IMR-90 (cell line): ENCODE data around the gene ECI2. TPM values are rescaled to one million over a fixed set of nuclear protein-coding genes. Genes with fewer than 3 reads are reported as not detected.

Source experiments
- ATAC-seq: fragments of 200-7000 bp; cut with Tn5 transposase; 2 replicates; pipeline ENCODE4 v1.9.1; 2020; ENCODE audit warnings: low read depth, mild to moderate bottlenecking, moderate library complexity
- BruUV-seq: library from RNA; stranded (reverse); fragments of 400-500 nt; replicated peaks from 2 replicates; lab custom pipeline; 2021; lab: Mats Ljungman, UMichigan
- CTCF ChIA-PET: fragments of 300-600 bp; formaldehyde crosslinking; extraction: SDS; loops from one replicate; lab custom pipeline; 2021; ENCODE audit warnings: antibody characterized with exemption; lab: Yijun Ruan, JAX
- POLR2A ChIA-PET: fragments of 300-600 bp; sonication (Branson Sonifier 250); formaldehyde crosslinking; loops from one replicate; lab custom pipeline; 2022; ENCODE audit warnings: antibody characterized with exemption; ENCODE audit not compliant: unreplicated experiment; lab: Charles Lee
- DNase-seq: peaks from one replicate; pipeline ENCODE4 v3.0.0; 2013
- H2AFZ ChIP-seq: replicated peaks from 2 replicates; pipeline ENCODE3; 2013; ENCODE audit warnings: low read length, mild to moderate bottlenecking; ENCODE audit not compliant: poor library complexity
- H2AK5ac ChIP-seq: 2 replicates; pipeline ENCODE4 v1.6.1; 2013; ENCODE audit warnings: low read depth, low read length, inconsistent platforms
- H2AK9ac ChIP-seq: replicated peaks from 2 replicates; pipeline ENCODE3; 2013; ENCODE audit warnings: mild to moderate bottlenecking, low read depth, low read length, moderate library complexity; ENCODE audit not compliant: poor library complexity
- H2BK120ac ChIP-seq: 2 replicates; pipeline ENCODE4 v1.6.1; 2013; ENCODE audit warnings: low read depth, low read length, inconsistent platforms
- H2BK15ac ChIP-seq: 3 replicates; pipeline ENCODE4 v1.6.1; 2013; ENCODE audit warnings: low read depth, low read length, inconsistent platforms
- H2BK20ac ChIP-seq: 2 replicates; pipeline ENCODE4 v1.6.1; 2013; ENCODE audit warnings: low read depth, mild to moderate bottlenecking, inconsistent platforms, low read length, moderate library complexity
- H2BK5ac ChIP-seq: 2 replicates; pipeline ENCODE4 v1.6.1; 2013; ENCODE audit warnings: mild to moderate bottlenecking, low read depth, low read length, inconsistent platforms; ENCODE audit not compliant: poor library complexity, severe bottlenecking
- H3K14ac ChIP-seq: replicated peaks from 2 replicates; pipeline ENCODE4 v1.6.1; 2013; ENCODE audit warnings: low read depth, low read length, inconsistent platforms
- H3K18ac ChIP-seq: 2 replicates; pipeline ENCODE4 v1.6.1; 2013; ENCODE audit warnings: low read depth, low read length, control low read depth
- H3K23ac ChIP-seq: 2 replicates; pipeline ENCODE4 v1.6.1; 2013; ENCODE audit warnings: low read depth, low read length, inconsistent platforms
- H3K27ac ChIP-seq: 2 replicates; pipeline ENCODE4 v1.5.1; 2013; ENCODE audit warnings: mild to moderate bottlenecking, control low read depth, low read length; ENCODE audit not compliant: insufficient read depth
- H3K27me3 ChIP-seq: 2 replicates; pipeline ENCODE4 v1.6.1; 2013; ENCODE audit warnings: low read length; ENCODE audit not compliant: control insufficient read depth, insufficient read depth
- H3K36me3 ChIP-seq: 2 replicates; pipeline ENCODE4 v1.6.1; 2013; ENCODE audit warnings: low read length, mixed read lengths; ENCODE audit not compliant: control insufficient read depth, insufficient read depth
- H3K4ac ChIP-seq: 2 replicates; pipeline ENCODE4 v1.6.1; 2013; ENCODE audit warnings: low read depth, low read length, inconsistent platforms
- H3K4me1 ChIP-seq: 2 replicates; pipeline ENCODE4 v1.6.1; 2013; ENCODE audit warnings: low read length, mixed read lengths; ENCODE audit not compliant: control insufficient read depth, insufficient read depth
- H3K4me2 ChIP-seq: 2 replicates; pipeline ENCODE4 v1.6.1; 2013; ENCODE audit warnings: low read depth, mild to moderate bottlenecking, control low read depth, low read length, moderate library complexity
- H3K4me3 ChIP-seq: 2 replicates; pipeline ENCODE4 v1.5.1; 2013; ENCODE audit warnings: low read depth, mild to moderate bottlenecking, control low read depth, low read length, moderate library complexity; ENCODE audit not compliant: insufficient read depth
- H3K56ac ChIP-seq: 2 replicates; pipeline ENCODE4 v1.6.1; 2013; ENCODE audit warnings: low read length, inconsistent platforms; ENCODE audit not compliant: insufficient read depth; ENCODE audit errors: extremely low read depth
- H3K79me1 ChIP-seq, 2 experiments: 2 replicates each; pipeline ENCODE4 v1.6.1; 2013; ENCODE audit warnings: low read length in 2 of 2, inconsistent platforms in 1 of 2, low read depth in 1 of 2
- H3K9ac ChIP-seq: 2 replicates; pipeline ENCODE4 v1.6.1; 2013; ENCODE audit warnings: low read depth, low read length, control low read depth
- H3K9me1 ChIP-seq: 2 replicates; pipeline ENCODE4 v1.6.1; 2013; ENCODE audit warnings: low read length, inconsistent platforms; ENCODE audit not compliant: insufficient read depth
- H3K9me3 ChIP-seq: 2 replicates; pipeline ENCODE4 v1.6.1; 2013; ENCODE audit warnings: low read length; ENCODE audit not compliant: control insufficient read depth, insufficient read depth
- H4K20me1 ChIP-seq: 2 replicates; pipeline ENCODE4 v1.6.1; 2013; ENCODE audit warnings: low read length, inconsistent platforms; ENCODE audit not compliant: insufficient read depth
- H4K5ac ChIP-seq: 2 replicates; pipeline ENCODE4 v1.6.1; 2013; ENCODE audit warnings: mild to moderate bottlenecking, low read depth, low read length, control low read depth
- H4K8ac ChIP-seq, 2 experiments: 2 replicates each; pipeline ENCODE4 v1.6.1; 2013; ENCODE audit warnings: low read depth in 2 of 2, low read length in 2 of 2, control low read depth in 1 of 2, inconsistent platforms in 1 of 2
- H4K91ac ChIP-seq: 2 replicates; pipeline ENCODE4 v1.6.1; 2013; ENCODE audit warnings: low read depth, low read length, inconsistent platforms; ENCODE audit not compliant: insufficient read depth
- BHLHE40 ChIP-seq: fragments of 150-350 bp; IDR thresholded peaks from 2 replicates; pipeline ENCODE4 v1.6.1; 2016; ENCODE audit warnings: mild to moderate bottlenecking, low read depth, low read length
- CEBPB ChIP-seq: IDR thresholded peaks from 2 replicates; pipeline ENCODE4 v1.6.1; 2012; ENCODE audit warnings: low read depth, low read length, improper control_type of control experiment
- CHD1 ChIP-seq: IDR thresholded peaks from 2 replicates; pipeline ENCODE4 v1.6.1; 2012; ENCODE audit warnings: low read depth, low read length, improper control_type of control experiment
- ELK1 ChIP-seq: fragments of 150-350 bp; IDR thresholded peaks from 2 replicates; pipeline ENCODE4 v1.6.1; 2016; ENCODE audit warnings: low read depth, mild to moderate bottlenecking, low read length, moderate library complexity, borderline replicate concordance
- FOS ChIP-seq: fragments of 150-350 bp; IDR thresholded peaks from 2 replicates; pipeline ENCODE4 v1.6.1; 2016; ENCODE audit warnings: low read depth, low read length
- MAFK ChIP-seq: IDR thresholded peaks from 2 replicates; pipeline ENCODE4 v1.6.1; 2012; ENCODE audit warnings: low read depth, low read length, improper control_type of control experiment
- MAZ ChIP-seq: IDR thresholded peaks from 2 replicates; pipeline ENCODE4 v1.6.1; 2012; ENCODE audit warnings: low read depth, mild to moderate bottlenecking, low read length, improper control_type of control experiment, moderate library complexity, borderline replicate concordance
- MXI1 ChIP-seq: IDR thresholded peaks from 2 replicates; pipeline ENCODE4 v1.6.1; 2012; ENCODE audit warnings: low read depth, mild to moderate bottlenecking, low read length, moderate library complexity, borderline replicate concordance
- NFE2L2 ChIP-seq: fragments of 150-350 bp; IDR thresholded peaks from 2 replicates; pipeline ENCODE4 v1.6.1; 2016; ENCODE audit warnings: low read depth, mild to moderate bottlenecking, low read length
- POLR2A ChIP-seq: IDR thresholded peaks from 2 replicates; pipeline ENCODE4 v1.6.1; 2012; ENCODE audit warnings: mild to moderate bottlenecking, low read depth, low read length
- RAD21 ChIP-seq: IDR thresholded peaks from 2 replicates; pipeline ENCODE4 v1.6.1; 2012; ENCODE audit warnings: low read length, improper control_type of control experiment
- RCOR1 ChIP-seq: IDR thresholded peaks from 2 replicates; pipeline ENCODE4 v1.6.1; 2012; ENCODE audit warnings: mild to moderate bottlenecking, low read length, improper control_type of control experiment; ENCODE audit not compliant: insufficient replicate concordance
- RFX5 ChIP-seq: IDR thresholded peaks from 2 replicates; pipeline ENCODE4 v1.8.0; 2012; ENCODE audit warnings: low read depth, mild to moderate bottlenecking, low read length, moderate library complexity
- SMC3 ChIP-seq: fragments of 150-350 bp; IDR thresholded peaks from 2 replicates; pipeline ENCODE4 v1.6.1; 2016; ENCODE audit warnings: low read depth, mild to moderate bottlenecking, antibody characterized with exemption, low read length, moderate library complexity
- dilution Hi-C: fragments of 300-500 bp; cut with HindIII; formaldehyde crosslinking; loops from one replicate; pipeline ENCODE4 v1.14.3; 2018; ENCODE audit warnings: low sequenced_read_pairs; ENCODE audit not compliant: unreplicated experiment
- in situ Hi-C: fragments of 300-500 bp; cut with MboI; formaldehyde crosslinking; loops from 3 replicates; pipeline ENCODE4 v1.14.3; 2019; ENCODE audit warnings: low sequenced_read_pairs, inconsistent platforms, mixed read lengths
- intact Hi-C: fragments of 100-400 bp; cut with micrococcal nuclease; formaldehyde crosslinking; loops from 2 replicates; pipeline ENCODE4 v1.10.0; 2022
- polyA plus RNA-seq, 3 experiments: library from polyadenylated mRNA; depleted of rRNA; stranded (reverse); fragments of >200 nt; gene quantifications; 2 replicates each; pipeline ENCODE4 v1.2.3, GENCODE V29; 2012; ENCODE audit warnings: low replicate concordance in 1 of 3
- total RNA-seq: library from RNA; depleted of rRNA; stranded (reverse); fragments of >200 nt; gene quantifications from 2 replicates; pipeline ENCODE4 v1.2.3, GENCODE V29; 2012
- TF ChIP-seq, protein P1 (sequence below): fragments of 150-350 bp; IDR thresholded peaks from 2 replicates; pipeline ENCODE4 v1.6.1; 2017; ENCODE audit warnings: mild to moderate bottlenecking, antibody characterized with exemption, low read length, low read depth
- TF ChIP-seq, protein P2 (sequence below): conservative IDR thresholded peaks from 2 replicates; pipeline ENCODE4 v1.5.1; 2012; ENCODE audit warnings: mild to moderate bottlenecking, low read depth, low read length, improper control_type of control experiment

ECI2 gene
- total and polyA plus RNA-seq, 2 of the 4 experiments (the other 2 are of a cell fraction): 64.1 to 152 TPM

DNA sequence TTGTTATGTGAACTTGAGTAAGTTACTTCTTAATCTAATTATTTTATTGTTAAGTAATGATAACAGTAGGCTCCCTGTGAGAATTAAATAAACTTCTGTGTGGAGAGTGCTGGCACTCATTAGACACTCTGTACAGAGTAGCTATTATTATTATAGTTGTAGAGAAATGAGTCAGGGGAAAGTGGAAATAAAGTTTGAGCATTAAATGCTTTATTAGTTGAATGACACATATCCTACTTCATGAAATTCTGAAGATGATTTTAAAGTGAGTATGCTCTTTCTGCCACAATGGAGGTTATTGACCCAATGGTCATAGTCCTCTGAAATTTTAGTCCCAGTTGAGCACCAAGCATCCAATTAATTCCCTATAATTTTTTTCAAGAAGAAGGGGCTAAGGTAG is 5.9 kb downstream of the ECI2 start:
- no peak overlapping the region for H3K4ac ChIP-seq
- H3K56ac ChIP-seq: no peak overlapping the region
- H4K8ac ChIP-seq: no peak overlapping the region
- ATAC-seq (no peak), DNase-seq (peak; percentile 9)
- no peak overlapping the region for H3K23ac ChIP-seq
- peaks cover 16 to 48% of the 10 kb centered on the region in 2 experiments for H3K79me1 ChIP-seq
- peaks cover 30% of the 10 kb centered on the region for H3K36me3 ChIP-seq
- ChIA-PET POLR2A (no interaction called here), CTCF (no interaction called here)
- no TSS peak for BruUV-seq
- peaks cover 5% of the 10 kb centered on the region; the same call in 1 of the 2 replicates for H4K20me1 ChIP-seq
- H3K9me1 ChIP-seq: peaks cover 10% of the 10 kb centered on the region
- no peak overlapping the region for H3K9ac ChIP-seq
- H3K18ac ChIP-seq: no peak overlapping the region
- H2AFZ ChIP-seq: no peak overlapping the region
- intact Hi-C loops (no loop called here), dilution Hi-C loops (no loop called here), in situ Hi-C loops (no loop called here)
- no peak overlapping the region for H3K4me2 ChIP-seq
- H2BK20ac ChIP-seq: no peak overlapping the region
- H2BK15ac ChIP-seq: no peak overlapping the region
- H2AK9ac ChIP-seq: no peak overlapping the region
- H3K27ac ChIP-seq: no peak overlapping the region
- H3K4me3 ChIP-seq: no peak overlapping the region
- no peaks in the 10 kb centered on the region for H3K9me3 ChIP-seq
- H3K4me1 ChIP-seq: peaks cover 17% of the 10 kb centered on the region
- H4K5ac ChIP-seq: no peak overlapping the region
- H3K14ac ChIP-seq: no peak overlapping the region
- H2AK5ac ChIP-seq: no peak overlapping the region
- no peaks in the 10 kb centered on the region for H3K27me3 ChIP-seq
- H2BK5ac ChIP-seq: no peak overlapping the region
- TF ChIP-seq, protein P1, sequence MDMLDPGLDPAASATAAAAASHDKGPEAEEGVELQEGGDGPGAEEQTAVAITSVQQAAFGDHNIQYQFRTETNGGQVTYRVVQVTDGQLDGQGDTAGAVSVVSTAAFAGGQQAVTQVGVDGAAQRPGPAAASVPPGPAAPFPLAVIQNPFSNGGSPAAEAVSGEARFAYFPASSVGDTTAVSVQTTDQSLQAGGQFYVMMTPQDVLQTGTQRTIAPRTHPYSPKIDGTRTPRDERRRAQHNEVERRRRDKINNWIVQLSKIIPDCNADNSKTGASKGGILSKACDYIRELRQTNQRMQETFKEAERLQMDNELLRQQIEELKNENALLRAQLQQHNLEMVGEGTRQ: no peak
- TF ChIP-seq MAFK (no peak), CHD1 (no peak), RFX5 (no peak), ELK1 (no peak), CEBPB (no peak), MAZ (no peak), POLR2A (no peak), BHLHE40 (no peak), NFE2L2 (no peak), FOS (no peak), SMC3 (no peak), RAD21 (no peak), RCOR1 (no peak), MXI1 (no peak)
- TF ChIP-seq, protein P2, sequence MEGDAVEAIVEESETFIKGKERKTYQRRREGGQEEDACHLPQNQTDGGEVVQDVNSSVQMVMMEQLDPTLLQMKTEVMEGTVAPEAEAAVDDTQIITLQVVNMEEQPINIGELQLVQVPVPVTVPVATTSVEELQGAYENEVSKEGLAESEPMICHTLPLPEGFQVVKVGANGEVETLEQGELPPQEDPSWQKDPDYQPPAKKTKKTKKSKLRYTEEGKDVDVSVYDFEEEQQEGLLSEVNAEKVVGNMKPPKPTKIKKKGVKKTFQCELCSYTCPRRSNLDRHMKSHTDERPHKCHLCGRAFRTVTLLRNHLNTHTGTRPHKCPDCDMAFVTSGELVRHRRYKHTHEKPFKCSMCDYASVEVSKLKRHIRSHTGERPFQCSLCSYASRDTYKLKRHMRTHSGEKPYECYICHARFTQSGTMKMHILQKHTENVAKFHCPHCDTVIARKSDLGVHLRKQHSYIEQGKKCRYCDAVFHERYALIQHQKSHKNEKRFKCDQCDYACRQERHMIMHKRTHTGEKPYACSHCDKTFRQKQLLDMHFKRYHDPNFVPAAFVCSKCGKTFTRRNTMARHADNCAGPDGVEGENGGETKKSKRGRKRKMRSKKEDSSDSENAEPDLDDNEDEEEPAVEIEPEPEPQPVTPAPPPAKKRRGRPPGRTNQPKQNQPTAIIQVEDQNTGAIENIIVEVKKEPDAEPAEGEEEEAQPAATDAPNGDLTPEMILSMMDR: no peak
- no peak overlapping the region for H4K91ac ChIP-seq
- H2BK120ac ChIP-seq: no peak overlapping the region
